ENCODE data around the gene TECTA.
"Not testable (repeated sequence)": the region's sequence is repeated elsewhere in the genome, so short reads cannot be mapped to it uniquely, and the experiment has no call there.

DNA sequence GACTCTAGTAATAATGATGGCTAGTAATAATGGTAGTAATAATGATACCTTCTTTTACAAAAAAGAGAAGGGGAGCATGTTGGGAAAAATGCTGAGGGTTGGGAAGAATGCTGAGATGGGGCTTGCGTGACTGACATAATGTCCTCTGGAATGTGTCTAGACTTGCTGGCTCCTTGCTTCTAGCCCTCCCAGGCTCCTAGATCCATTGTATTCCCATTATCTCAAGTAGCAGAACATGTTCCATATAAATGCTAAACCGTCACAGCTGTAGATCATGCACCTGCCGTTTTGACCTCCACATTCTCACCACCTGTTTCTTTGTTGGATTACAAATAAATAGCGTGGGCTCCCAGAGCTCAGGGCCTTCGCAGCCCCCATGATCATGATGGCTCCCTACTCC, 139.0 kb downstream of the TECTA start:
- TF ChIP-seq, protein P1, sequence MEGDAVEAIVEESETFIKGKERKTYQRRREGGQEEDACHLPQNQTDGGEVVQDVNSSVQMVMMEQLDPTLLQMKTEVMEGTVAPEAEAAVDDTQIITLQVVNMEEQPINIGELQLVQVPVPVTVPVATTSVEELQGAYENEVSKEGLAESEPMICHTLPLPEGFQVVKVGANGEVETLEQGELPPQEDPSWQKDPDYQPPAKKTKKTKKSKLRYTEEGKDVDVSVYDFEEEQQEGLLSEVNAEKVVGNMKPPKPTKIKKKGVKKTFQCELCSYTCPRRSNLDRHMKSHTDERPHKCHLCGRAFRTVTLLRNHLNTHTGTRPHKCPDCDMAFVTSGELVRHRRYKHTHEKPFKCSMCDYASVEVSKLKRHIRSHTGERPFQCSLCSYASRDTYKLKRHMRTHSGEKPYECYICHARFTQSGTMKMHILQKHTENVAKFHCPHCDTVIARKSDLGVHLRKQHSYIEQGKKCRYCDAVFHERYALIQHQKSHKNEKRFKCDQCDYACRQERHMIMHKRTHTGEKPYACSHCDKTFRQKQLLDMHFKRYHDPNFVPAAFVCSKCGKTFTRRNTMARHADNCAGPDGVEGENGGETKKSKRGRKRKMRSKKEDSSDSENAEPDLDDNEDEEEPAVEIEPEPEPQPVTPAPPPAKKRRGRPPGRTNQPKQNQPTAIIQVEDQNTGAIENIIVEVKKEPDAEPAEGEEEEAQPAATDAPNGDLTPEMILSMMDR (IDR thresholded peaks at IDR 0.05): not testable (repeated sequence)
- not testable (repeated sequence) for TF ChIP-seq POLR2A (IDR thresholded peaks at IDR 0.05)

All from tibial nerve (tissue), 3 donors.